ENCODE measurements around the gene COPB1.

DNA sequence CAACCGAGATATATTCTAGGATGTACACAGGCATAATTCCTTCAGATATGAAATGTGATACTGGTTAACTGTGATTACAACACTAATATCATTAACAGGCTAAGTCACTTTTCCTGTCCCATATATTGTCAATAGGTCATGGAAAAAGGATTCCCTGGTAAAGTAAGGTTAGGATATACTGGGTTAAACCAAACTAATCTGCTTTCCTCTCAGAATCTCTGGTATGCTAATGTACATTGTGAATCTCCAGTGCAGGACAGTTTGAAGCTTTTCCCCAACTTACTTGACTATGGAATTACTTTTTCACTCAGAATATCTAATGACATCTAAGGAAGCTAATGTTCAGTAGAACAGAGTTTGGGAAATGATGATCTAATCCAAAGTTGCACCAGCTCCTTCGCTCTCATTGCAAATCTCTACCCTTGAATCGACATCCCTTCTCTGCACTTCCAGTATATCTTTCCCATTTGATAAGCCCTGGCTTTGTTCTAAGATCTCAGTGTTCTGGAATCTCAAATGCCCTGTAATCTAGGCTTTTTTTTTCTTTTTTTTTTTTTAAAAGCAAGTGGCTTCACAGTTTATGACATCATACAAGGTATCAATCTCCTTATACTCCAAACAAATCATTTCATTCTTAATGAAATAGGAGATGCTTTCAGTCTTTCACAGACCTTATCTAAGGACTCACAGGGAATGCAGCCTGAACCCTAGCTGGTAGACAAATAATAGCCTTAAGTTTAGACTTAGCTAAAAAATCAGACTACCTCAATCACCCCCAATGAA lies 43.8 kb downstream of the COPB1 start:
- TF ChIP-seq, protein P1, sequence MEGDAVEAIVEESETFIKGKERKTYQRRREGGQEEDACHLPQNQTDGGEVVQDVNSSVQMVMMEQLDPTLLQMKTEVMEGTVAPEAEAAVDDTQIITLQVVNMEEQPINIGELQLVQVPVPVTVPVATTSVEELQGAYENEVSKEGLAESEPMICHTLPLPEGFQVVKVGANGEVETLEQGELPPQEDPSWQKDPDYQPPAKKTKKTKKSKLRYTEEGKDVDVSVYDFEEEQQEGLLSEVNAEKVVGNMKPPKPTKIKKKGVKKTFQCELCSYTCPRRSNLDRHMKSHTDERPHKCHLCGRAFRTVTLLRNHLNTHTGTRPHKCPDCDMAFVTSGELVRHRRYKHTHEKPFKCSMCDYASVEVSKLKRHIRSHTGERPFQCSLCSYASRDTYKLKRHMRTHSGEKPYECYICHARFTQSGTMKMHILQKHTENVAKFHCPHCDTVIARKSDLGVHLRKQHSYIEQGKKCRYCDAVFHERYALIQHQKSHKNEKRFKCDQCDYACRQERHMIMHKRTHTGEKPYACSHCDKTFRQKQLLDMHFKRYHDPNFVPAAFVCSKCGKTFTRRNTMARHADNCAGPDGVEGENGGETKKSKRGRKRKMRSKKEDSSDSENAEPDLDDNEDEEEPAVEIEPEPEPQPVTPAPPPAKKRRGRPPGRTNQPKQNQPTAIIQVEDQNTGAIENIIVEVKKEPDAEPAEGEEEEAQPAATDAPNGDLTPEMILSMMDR (IDR thresholded peaks at IDR 0.05; ENCODE audit: low read depth, low read length) = no peak
- TF ChIP-seq EZH2phosphoT487 (IDR thresholded peaks at IDR 0.05; ENCODE audit: low read depth) = no peak

All from OCI-LY3 (cell line).